PC-9 (cell line): ENCODE data around the gene TRIM77. TPM values are rescaled to one million over a fixed set of nuclear protein-coding genes. Genes with fewer than 3 reads are reported as not detected.
"Not testable (repeated sequence)": the region's sequence is repeated elsewhere in the genome, so short reads cannot be mapped to it uniquely, and the experiment has no call there.

Source experiments
- Bru-seq: library from RNA; stranded (reverse); fragments of 400-500 nt; gene quantifications from one replicate; lab custom pipeline; 2021; lab: Mats Ljungman, UMichigan
- BruChase-seq, 2 experiments: library from RNA; stranded (reverse); fragments of 400-500 nt; gene quantifications; one replicate each; lab custom pipeline; 2021; lab: Mats Ljungman, UMichigan
- BruUV-seq: library from RNA; stranded (reverse); fragments of 400-500 nt; replicated peaks from 2 replicates; lab custom pipeline; 2021; lab: Mats Ljungman, UMichigan
- CTCF ChIA-PET: fragments of 300-600 bp; sonication (Branson Sonifier 250); formaldehyde crosslinking; loops from one replicate; lab custom pipeline; 2022; ENCODE audit warnings: antibody characterized with exemption; lab: Charles Lee
- POLR2A ChIA-PET: fragments of 300-600 bp; sonication (Branson Sonifier 250); formaldehyde crosslinking; loops from one replicate; lab custom pipeline; 2022; ENCODE audit warnings: antibody characterized with exemption; ENCODE audit not compliant: unreplicated experiment; lab: Charles Lee
- DNase-seq, 2 experiments: peaks; one replicate each; pipeline versions ENCODE4 v3.0.0 to v3.0.0-alpha.2; 2015 to 2022; ENCODE audit warnings: mixed read lengths in 1 of 2
- H2AFZ ChIP-seq: fragments of 200-600 bp; sonication (generic); 2 replicates; pipeline ENCODE4 v1.8.1; 2017; ENCODE audit warnings: antibody characterized with exemption
- H3F3A ChIP-seq: fragments of 200-600 bp; sonication (generic); 2 replicates; pipeline ENCODE4 v1.8.1; 2017; ENCODE audit warnings: antibody characterized with exemption, mild to moderate bottlenecking, low read depth; ENCODE audit not compliant: insufficient read depth
- H3K27ac ChIP-seq: fragments of 200-600 bp; sonication (generic); 2 replicates; pipeline ENCODE4 v1.6.1; 2016; ENCODE audit warnings: mixed run types
- H3K27me3 ChIP-seq: fragments of 200-600 bp; sonication (generic); 2 replicates; pipeline ENCODE4 v1.6.1; 2016; ENCODE audit warnings: low read depth, mixed run types; ENCODE audit not compliant: insufficient read depth
- H3K36me3 ChIP-seq: fragments of 200-600 bp; sonication (generic); 2 replicates; pipeline ENCODE4 v1.6.1; 2016; ENCODE audit warnings: low read depth, mixed run types
- H3K4me1 ChIP-seq: fragments of 200-600 bp; sonication (generic); replicated peaks from 2 replicates; pipeline ENCODE4 v1.6.1; 2016; ENCODE audit warnings: mixed run types; ENCODE audit not compliant: insufficient read depth
- H3K4me2 ChIP-seq: fragments of 200-600 bp; sonication (generic); 2 replicates; pipeline ENCODE4 v1.6.1; 2017; ENCODE audit warnings: mixed run types
- H3K4me3 ChIP-seq: fragments of 200-600 bp; sonication (generic); 2 replicates; pipeline ENCODE4 v1.6.1; 2016; ENCODE audit warnings: mixed run types
- H3K79me2 ChIP-seq: fragments of 200-600 bp; sonication (generic); 2 replicates; pipeline ENCODE4 v1.6.1; 2017; ENCODE audit warnings: low read depth, mixed run types
- H3K9me2 ChIP-seq: fragments of 200-600 bp; sonication (generic); 2 replicates; pipeline ENCODE4 v1.8.1; 2017; ENCODE audit warnings: mild to moderate bottlenecking; ENCODE audit not compliant: insufficient read depth
- H3K9me3 ChIP-seq: fragments of 200-600 bp; sonication (generic); 2 replicates; pipeline ENCODE4 v1.8.1; 2016; ENCODE audit warnings: low read depth; ENCODE audit not compliant: insufficient read depth
- H4K20me1 ChIP-seq: fragments of 200-600 bp; sonication (generic); 2 replicates; pipeline ENCODE4 v1.8.1; 2017; ENCODE audit not compliant: insufficient read depth
- CTCF ChIP-seq: fragments of 200-600 bp; sonication (generic); conservative IDR thresholded peaks from 2 replicates; pipeline ENCODE4 v1.6.1; 2017; ENCODE audit warnings: mixed run types, antibody characterized with exemption, mild to moderate bottlenecking, moderate library complexity
- EZH2 ChIP-seq: fragments of 200-600 bp; sonication (generic); IDR thresholded peaks from 2 replicates; pipeline ENCODE4 v1.8.0; 2017; ENCODE audit warnings: antibody characterized with exemption, low read depth
- intact Hi-C: fragments of 100-400 bp; cut with micrococcal nuclease; formaldehyde crosslinking; loops from one replicate; pipeline ENCODE4 v1.10.0; 2022; ENCODE audit not compliant: unreplicated experiment
- long read RNA-seq: library from polyadenylated mRNA; stranded (forward); transcript quantifications from one replicate; pipeline ENCODE4 v2.0.0, GENCODE V29; 2022
- total RNA-seq: library from RNA; stranded (reverse); gene quantifications from 2 replicates; pipeline ENCODE4 v1.2.3, GENCODE V29; 2021

The TRIM77 gene, protein sequence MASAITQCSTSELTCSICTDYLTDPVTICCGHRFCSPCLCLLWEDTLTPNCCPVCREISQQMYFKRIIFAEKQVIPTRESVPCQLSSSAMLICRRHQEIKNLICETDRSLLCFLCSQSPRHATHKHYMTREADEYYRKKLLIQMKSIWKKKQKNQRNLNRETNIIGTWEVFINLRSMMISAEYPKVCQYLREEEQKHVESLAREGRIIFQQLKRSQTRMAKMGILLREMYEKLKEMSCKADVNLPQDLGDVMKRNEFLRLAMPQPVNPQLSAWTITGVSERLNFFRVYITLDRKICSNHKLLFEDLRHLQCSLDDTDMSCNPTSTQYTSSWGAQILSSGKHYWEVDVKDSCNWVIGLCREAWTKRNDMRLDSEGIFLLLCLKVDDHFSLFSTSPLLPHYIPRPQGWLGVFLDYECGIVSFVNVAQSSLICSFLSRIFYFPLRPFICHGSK
- total RNA-seq (not detected in 2 replicates), Bru-seq, nascent RNA (not detected), BruChase-seq, experiment 1, labeled RNA remaining after a 2-hour chase (not detected), BruChase-seq, experiment 2, labeled RNA remaining after a 6-hour chase (not detected)
- long read RNA-seq = 0 reads

DNA sequence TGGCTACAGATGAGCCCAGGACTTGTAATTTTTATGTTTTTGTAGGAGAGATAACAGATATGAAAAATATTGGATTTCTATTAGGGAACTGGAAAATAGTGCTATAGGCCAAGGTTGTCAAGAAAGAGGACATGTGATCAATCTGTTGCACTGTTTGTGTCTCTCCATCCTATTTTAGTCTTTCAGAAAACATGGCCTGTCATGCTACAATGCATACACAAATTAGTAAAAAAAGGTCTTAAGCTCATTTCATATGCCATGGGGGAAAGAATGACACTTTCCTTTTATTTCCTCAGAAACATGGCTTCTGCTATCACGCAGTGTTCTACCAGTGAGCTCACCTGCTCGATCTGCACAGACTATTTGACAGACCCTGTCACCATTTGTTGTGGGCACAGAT, at the start of gene TRIM77:
TRIM77 (plus strand) TSS at position 301 of the 400 bp plus-strand sequence; CDS start at position 301, 0 bp downstream.
- POLR2A ChIA-PET, BruUV-seq, H3K4me3 ChIP-seq, intact Hi-C loops, H3K4me2 ChIP-seq, CTCF ChIA-PET, H3K9me3 ChIP-seq, H3K36me3 ChIP-seq, H3K27me3 ChIP-seq, H3F3A ChIP-seq, DNase-seq, H3K4me1 ChIP-seq, H3K9me2 ChIP-seq, H3K79me2 ChIP-seq, H2AFZ ChIP-seq, H3K27ac ChIP-seq, H4K20me1 ChIP-seq: not testable (repeated sequence)

GRCh38 chr11:89667001-89667400, 43.1 kb upstream of the TRIM77 start:
- CTCF ChIA-PET = no interaction called here
- no peak overlapping the region for H2AFZ ChIP-seq
- H3K9me2 ChIP-seq = no peaks in the 10 kb centered on the region
- POLR2A ChIA-PET = no interaction called here
- DNase-seq = no peak
- H3K4me2 ChIP-seq = no peak overlapping the region
- no peaks in the 10 kb centered on the region for H3K9me3 ChIP-seq
- H4K20me1 ChIP-seq = no peaks in the 10 kb centered on the region
- BruUV-seq = no TSS peak
- no peak for TF ChIP-seq EZH2
- TF ChIP-seq CTCF = no peak
- H3K4me1 ChIP-seq = no peaks in the 10 kb centered on the region
- no peak overlapping the region for H3K4me3 ChIP-seq
- H3K36me3 ChIP-seq = no peaks in the 10 kb centered on the region
- intact Hi-C loops = no loop called here
- H3F3A ChIP-seq = no peaks in the 10 kb centered on the region
- no peak overlapping the region for H3K27ac ChIP-seq
- H3K27me3 ChIP-seq = no peaks in the 10 kb centered on the region
- H3K79me2 ChIP-seq = no peaks in the 10 kb centered on the region

GRCh38 chr11:89668158-89668557, 41.9 kb upstream of the TRIM77 start:
- BruUV-seq, H3K4me3 ChIP-seq, intact Hi-C loops, H3K4me2 ChIP-seq, H3K4me1 ChIP-seq, H4K20me1 ChIP-seq, CTCF ChIA-PET, POLR2A ChIA-PET, H3K9me3 ChIP-seq, H3K79me2 ChIP-seq, H3K9me2 ChIP-seq, H3K27me3 ChIP-seq, H3K36me3 ChIP-seq, H2AFZ ChIP-seq, H3F3A ChIP-seq, H3K27ac ChIP-seq, DNase-seq: not testable (repeated sequence)

- POLR2A ChIA-PET, H3K27ac ChIP-seq, H3K4me3 ChIP-seq, intact Hi-C loops, H2AFZ ChIP-seq, H3K9me3 ChIP-seq, H3K9me2 ChIP-seq, BruUV-seq, H4K20me1 ChIP-seq, H3K4me2 ChIP-seq, DNase-seq, H3K4me1 ChIP-seq, H3F3A ChIP-seq, H3K36me3 ChIP-seq, CTCF ChIA-PET, H3K79me2 ChIP-seq, H3K27me3 ChIP-seq: not testable (repeated sequence)
Observed at GRCh38 chr11:89669586-89669985, 40.5 kb upstream of the TRIM77 start.

- H4K20me1 ChIP-seq, H3K9me2 ChIP-seq, H3K79me2 ChIP-seq, H3K4me2 ChIP-seq, DNase-seq, H3K27me3 ChIP-seq, H3K36me3 ChIP-seq, CTCF ChIA-PET, H3K27ac ChIP-seq, H3K9me3 ChIP-seq, intact Hi-C loops, H3K4me3 ChIP-seq, H3K4me1 ChIP-seq, H2AFZ ChIP-seq, H3F3A ChIP-seq, POLR2A ChIA-PET, BruUV-seq: not testable (repeated sequence)
Observed at GRCh38 chr11:89669993-89670669, 40.0 kb upstream of the TRIM77 start.

GRCh38 chr11:89672547-89672946, 37.6 kb upstream of the TRIM77 start:
- H3K27ac ChIP-seq, H3K4me2 ChIP-seq, H3K4me1 ChIP-seq, H3K9me2 ChIP-seq, H3K4me3 ChIP-seq, CTCF ChIA-PET, POLR2A ChIA-PET, H4K20me1 ChIP-seq, H3F3A ChIP-seq, intact Hi-C loops, H3K36me3 ChIP-seq, H3K27me3 ChIP-seq, BruUV-seq, H3K9me3 ChIP-seq, DNase-seq, H3K79me2 ChIP-seq, H2AFZ ChIP-seq: not testable (repeated sequence)
